ENCODE measurements around the gene ANKRD18B.
"Not testable (repeated sequence)": the region's sequence is repeated elsewhere in the genome, so short reads cannot be mapped to it uniquely, and the experiment has no call there.

The ANKRD18B gene

DNA sequence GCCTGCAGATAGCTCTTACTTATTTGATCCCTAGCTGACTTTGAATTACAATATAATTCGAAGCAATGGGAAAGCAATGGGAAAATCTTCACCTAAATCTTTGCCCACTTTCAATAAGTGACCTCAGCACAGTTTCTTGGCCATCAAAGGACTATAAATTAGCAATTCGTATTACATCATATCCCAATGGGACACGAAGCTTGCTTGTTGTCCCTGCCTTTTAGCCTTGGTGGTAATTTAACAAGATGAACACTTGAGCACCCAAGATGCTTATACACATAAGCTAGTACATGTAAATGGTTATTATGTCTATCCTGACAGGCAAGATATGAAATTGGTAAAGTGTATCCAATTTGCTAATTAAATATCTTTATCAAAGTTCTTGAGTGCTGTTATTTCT, 9.9 kb downstream of the ANKRD18B start:
- not testable (repeated sequence) for DNase-seq (ENCODE audit: low read depth in 2 of 2)

DNA sequence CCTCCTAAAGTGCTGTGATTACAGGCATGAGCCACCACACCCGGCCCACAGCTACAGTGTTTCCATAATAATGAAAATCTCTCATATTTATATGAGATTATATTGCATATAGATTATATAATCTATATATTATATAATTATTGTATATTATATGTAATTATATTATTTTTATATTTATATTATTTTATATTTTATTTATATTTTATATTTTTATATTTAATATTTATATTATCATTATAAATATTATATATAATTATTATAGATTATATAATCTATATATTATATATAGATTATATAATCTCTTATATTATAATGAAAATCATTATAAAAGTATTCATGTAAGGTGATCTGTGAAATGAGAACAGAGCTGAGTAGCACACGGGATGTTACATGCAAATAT, 11.5 kb downstream of the ANKRD18B start:
- no peak for DNase-seq (ENCODE audit: low read depth in 2 of 2)

DNA sequence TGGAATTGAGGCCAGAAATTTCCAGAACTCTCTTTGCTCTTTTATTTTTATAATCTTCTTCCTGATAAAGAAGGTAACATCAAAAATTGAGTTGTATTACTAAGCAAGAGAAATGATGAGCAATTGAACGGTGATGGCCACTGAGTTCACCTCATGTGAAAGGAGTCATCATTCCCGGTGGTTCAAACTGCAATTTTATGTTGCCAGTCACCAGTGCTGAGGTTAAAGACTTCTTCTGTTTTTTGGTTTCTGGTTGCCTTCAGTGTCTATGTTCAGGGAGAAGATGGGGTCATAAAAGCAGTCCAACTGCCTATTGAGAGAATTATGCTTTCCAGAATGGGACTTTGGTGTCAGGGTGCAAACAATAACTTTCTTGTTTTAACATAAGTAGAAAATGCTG, 19.4 kb downstream of the ANKRD18B start:
- DNase-seq (ENCODE audit: low read depth in 2 of 2): not testable (repeated sequence)

DNA sequence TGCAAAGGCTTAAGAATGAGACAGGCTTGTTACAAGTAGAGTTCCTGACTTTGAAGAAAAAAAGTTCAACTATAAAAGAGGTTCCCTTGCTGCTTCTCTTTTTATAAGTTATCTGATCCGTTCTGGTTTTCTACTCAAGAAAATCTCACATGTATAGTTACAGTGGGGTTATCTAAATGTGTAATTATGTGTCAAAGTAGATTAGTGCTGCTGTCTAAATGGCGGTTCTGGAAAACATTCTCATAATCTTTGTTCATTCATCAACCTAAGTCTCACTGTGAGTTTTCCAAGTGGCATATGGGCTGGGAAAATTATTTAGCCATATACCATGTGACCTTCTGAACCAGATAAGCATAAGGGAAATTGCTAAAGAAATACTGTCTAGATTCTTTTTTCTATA, 21.7 kb downstream of the ANKRD18B start:
- not testable (repeated sequence) for DNase-seq (ENCODE audit: low read depth in 2 of 2)

DNA sequence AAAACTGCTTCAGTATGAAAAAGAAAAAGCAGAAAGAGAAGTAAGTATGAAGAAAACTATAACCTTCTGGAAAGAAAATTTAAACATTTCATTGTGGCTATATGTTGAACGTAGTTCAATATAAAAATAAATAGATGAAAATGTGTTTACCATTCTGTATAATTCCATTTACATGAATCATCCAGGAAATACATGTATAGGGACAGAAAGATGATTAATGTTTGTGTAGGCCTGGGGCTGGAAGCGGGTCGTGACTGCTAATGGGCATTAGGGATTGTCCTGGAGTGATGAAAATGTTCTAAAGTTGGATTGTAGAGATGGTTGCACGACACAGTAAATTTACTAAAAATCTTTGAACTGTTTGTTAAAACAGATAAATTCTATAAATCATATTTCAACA, 24.8 kb downstream of the ANKRD18B start:
- DNase-seq (ENCODE audit: low read depth in 2 of 2): not testable (repeated sequence)

DNA sequence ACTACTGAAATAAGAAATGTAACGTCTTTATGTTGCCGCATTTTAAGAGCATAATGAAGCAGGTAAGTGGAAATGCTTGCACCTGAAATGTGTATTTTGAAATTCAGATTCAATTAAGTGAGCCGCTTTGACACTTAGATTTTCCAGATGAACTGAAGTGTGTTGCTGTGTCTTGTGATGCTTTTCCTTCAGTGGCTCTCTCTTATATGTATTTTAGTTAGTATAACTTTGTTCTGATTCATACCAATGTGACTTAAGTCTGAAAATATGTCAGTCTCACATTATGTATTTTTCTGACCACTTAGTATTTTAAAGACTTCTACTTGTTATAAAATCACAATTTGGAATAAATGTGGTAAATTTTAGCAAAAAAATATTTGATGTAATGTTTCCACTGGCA, 25.4 kb downstream of the ANKRD18B start:
- DNase-seq (ENCODE audit: low read depth in 2 of 2): not testable (repeated sequence)

DNA sequence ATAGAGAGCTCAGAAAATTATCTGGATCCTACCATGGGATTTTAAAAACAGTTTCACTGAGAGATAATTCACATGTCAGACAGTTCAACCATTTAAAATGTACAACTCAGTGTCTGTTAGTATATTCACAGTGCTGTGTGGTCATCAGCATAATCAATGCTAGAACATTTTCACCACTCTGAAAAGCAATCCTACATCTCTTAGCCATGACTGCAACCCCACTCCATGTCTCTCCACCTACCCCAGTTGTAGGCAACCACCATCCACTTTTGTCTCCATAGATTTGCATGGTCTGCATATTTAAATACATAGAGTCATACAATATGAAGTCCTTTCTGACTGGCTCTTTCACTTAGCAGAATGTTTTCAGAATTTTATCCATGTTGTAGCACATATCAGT, 27.1 kb downstream of the ANKRD18B start:
- DNase-seq (ENCODE audit: low read depth in 2 of 2): not testable (repeated sequence)

DNA sequence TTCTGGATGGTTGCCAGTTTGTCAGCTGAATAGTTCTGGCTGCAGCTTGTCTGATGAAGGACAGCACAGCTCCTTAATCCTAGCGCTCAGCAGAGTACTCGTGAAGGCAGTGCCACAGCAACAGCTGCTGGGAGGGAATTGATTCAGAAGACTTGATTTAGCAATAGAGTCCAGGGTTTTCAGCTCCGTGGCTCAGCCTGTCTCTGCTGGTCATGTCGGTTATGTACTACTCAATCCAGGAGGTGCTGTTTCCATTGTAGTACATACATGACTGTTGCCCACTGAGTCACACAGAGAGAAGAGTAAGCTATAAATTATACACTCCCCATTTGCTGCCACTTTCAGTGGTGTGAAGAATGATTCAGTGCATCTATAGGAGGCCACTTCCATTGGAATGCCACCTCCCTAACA, 28.3 kb downstream of the ANKRD18B start:
- not testable (repeated sequence) for DNase-seq (ENCODE audit: low read depth in 2 of 2)

DNA sequence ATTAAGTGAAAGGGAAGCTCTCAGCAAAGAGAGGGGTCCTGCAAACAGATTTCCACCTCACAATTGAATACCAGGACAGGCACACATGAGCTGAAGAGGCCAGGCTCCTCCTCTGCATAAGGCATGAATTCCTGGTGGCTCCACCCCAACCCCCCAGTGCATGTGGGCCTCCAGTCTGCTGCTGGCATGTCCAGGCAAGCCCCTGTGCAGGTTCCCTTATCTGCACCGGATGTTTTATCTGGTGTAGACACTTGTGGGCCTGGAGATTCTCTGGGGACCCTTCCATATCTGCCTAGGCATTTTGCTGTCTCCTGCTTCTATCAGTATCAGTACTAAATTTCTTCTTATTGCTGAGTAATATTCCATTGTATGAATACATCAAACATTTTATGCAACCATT, 36.2 kb downstream of the ANKRD18B start:
- DNase-seq (ENCODE audit: low read depth in 2 of 2): not testable (repeated sequence)

DNA sequence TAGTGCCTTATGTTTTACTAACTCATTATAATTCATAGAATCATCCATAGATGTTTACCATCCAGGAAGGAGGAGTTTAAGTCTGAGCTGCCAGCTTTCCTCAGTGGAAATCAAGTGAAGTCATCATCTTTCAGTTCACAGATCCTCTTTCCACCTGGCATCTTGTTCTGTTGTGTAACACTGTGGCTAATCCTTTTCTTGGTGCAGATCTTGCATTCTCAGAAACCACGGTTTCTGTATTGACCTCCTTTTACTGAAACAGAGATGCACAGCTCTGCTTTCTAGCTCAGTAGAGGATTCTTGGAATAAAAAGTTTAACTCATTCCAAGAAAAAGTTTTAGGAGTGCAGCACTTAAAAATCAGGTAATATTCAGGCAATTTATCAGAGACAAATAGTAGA, 38.1 kb downstream of the ANKRD18B start:
- not testable (repeated sequence) for DNase-seq (ENCODE audit: low read depth in 2 of 2)

DNA sequence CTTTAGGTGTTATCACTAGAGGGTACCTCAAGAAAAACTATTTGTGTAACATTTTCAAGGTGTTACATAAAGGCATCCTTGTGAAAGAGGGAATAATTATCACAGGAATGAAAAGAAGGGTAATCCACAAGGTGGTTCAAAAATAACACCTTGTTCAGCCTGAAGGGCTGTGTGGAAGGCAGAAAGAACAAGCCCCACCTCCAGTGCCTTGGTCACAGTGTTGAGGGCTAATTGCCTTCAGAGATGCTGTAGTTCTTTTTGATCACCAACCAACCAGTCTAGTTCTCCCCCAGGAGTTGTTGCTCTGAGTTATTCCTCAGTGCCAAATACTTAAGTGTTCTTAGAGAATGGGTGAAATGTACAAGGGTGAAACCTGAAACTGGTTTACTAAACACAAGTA, 43.7 kb downstream of the ANKRD18B start:
- DNase-seq (ENCODE audit: low read depth in 2 of 2): not testable (repeated sequence)

DNA sequence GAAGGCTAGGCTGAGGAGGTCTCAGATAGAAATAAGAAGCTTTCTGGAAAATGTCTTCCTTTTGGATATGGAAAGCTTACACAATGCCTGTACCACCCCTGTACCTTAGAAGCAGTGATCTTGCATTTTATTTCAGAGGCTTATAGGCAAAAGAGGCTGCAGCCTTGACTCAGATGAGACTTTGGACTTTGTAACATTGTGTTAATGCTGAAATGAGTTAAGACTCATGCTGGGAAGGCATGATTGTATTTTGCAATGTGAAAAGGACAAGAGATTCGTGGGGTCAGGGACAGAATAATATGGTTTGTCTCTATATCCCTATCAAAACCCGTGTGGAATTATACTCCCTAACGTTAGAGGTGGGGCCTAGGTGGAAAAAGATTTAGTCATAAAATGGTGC, 53.7 kb downstream of the ANKRD18B start:
- DNase-seq (ENCODE audit: low read depth in 2 of 2): not testable (repeated sequence)

DNA sequence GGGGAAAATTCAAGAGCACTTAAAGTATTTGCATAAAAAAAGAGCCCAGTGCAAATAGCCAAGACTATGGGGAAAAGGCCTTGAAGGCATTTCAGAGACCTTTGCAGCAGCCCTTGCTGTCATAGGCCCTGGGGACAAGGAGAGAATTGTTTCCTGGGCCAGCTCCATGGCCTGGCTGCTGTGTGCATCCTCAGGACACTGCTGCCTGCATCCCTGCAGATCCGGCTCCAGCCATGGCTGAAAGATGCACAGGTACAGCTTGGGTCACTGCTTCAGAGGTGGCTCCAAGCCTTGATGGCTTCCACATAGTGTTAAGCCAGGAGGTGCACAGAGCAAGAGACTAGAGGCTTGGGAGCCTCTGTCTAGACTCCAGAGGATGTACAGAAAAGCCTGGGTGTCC, 55.9 kb downstream of the ANKRD18B start:
- not testable (repeated sequence) for DNase-seq (ENCODE audit: low read depth in 2 of 2)

DNA sequence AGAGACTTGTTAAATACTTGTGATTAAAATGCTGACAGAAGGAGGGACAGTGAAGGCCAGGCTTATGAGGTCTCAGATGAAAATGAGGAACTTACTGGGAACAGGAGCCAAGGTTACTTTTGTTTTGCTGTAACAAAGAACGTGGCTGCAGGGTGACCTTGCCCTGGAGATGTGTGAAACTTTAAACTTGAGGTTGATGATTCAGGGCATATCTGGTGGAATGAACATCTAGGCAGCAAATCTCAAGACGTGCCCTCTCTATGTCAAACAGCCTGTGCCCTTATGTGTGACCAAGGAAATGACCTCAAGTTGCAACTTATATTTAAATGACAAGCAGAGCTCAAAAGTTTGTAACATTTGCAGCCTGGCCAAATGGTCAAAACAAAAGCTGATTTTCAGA, 58.6 kb downstream of the ANKRD18B start:
- DNase-seq (ENCODE audit: low read depth in 2 of 2): not testable (repeated sequence)

DNA sequence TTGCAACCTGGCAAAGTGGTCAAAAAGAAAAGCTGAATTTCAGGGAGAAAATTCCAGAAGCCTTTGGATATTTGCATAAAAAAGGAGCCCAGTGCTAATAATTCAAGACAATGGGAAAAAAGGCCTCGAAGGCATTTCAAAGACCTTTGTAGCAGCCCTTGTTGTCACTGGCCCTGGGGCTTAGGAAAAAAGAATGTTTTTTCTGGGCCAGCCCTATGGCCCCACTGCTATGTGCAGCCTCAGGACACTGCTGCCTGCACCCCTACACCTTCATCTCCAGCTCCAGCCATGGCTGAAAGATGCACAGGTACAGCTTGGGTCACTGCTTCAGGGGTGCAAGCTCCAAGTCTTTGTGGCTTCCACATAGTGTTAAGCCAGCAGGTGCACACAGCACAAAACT, 62.1 kb downstream of the ANKRD18B start:
- not testable (repeated sequence) for DNase-seq (ENCODE audit: low read depth in 2 of 2)

DNA sequence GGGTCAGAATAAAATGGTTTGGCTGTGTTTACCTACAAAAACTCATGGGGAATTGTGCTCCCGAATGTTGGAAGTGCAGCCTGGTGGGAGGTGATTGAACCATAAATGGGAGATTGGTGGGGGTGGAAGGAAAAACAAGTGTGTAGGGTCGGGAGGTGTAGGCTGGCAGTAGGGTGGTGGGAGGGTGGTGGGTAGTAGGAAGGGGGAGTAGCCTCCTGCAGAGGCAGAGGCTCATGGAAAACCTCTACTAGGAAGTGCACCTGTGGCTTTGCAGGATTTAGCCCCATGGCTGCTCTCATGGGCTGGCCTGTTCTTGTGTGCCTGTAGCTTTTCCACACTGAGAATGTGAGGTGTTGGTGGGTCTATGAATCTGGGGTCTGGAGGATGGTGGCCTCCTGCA, 63.7 kb downstream of the ANKRD18B start:
- not testable (repeated sequence) for DNase-seq (ENCODE audit: low read depth in 2 of 2)

DNA sequence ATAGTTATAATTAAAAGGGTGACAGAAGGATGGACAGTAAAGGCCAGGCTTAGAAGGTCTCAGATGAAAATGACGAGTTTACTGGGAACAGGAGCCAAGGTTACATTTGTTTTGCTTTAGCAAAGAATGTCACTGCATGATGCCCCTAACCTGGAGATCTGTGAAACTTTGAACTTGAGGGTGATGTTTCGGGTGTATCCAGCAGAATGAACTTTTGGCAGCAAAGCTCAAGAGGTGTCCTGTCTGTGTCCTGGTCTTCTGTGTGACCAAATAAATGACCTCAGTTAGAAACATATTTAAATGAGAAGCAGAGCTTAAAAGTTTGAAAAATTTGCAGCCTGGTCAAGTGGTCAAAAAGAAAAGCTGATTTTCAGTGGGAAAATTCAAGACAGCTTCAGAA, 64.8 kb downstream of the ANKRD18B start:
- DNase-seq (ENCODE audit: low read depth in 2 of 2): not testable (repeated sequence)

DNA sequence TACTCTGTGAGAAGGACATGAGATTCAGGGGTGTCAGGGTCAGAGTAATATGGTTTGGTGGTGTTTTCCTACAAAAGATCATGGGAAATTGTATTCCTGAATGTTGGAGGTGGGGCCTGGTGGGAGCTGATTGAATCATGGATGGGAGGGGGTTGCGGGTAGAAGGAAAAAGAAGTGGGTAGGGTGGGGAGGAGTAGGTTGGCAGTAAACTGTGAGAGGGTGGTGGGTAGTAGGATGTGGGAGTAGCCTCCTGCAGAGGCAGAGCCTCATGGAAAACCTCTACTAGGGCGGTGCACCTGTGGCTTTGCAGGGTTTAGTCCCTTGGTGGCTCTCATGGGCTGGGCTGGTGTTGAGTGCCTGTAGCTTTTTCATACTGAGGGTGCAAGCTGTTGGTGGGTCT, 66.8 kb downstream of the ANKRD18B start:
- not testable (repeated sequence) for DNase-seq (ENCODE audit: low read depth in 2 of 2)

DNA sequence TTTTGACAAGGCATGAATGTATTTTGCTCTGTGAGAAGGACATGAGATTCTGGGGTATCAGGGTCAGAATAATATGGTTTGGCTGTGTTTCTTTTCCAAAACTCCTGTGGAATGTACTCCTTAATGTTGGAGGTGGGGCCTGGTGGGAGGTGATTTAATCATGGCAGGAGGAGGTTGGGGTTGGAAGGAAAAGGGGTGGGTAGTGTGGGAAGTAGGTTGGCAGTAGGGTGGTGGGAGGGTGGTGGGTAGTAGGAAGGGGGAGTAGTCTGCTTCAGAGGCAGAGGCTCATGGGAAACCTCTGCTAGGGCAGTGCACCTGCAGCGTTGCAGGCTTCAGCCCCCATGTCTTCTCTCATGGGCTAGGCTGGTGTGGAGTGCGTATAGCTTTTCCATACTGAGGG, 72.9 kb downstream of the ANKRD18B start:
- not testable (repeated sequence) for DNase-seq (ENCODE audit: low read depth in 2 of 2)

DNA sequence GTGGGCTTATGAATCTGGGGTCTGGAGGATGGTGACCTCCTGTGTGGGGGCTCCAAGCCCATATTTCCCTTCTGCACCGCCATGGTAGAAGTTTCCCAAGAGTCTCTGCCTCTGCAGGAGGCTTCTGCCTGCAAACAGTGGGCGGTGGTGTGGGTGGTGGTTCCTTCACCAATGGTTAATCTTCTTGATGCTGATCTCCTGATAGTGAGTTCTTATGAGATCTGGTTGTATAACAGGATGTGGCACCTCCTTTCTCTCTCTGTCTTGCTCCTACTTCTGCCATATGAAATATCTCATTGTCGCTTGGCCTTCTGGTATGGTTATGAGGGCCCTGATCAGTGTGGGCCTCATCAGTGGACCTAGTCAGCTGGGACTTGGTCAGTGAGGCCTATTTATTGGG, 73.3 kb downstream of the ANKRD18B start:
- not testable (repeated sequence) for DNase-seq (ENCODE audit: low read depth in 2 of 2)

DNA sequence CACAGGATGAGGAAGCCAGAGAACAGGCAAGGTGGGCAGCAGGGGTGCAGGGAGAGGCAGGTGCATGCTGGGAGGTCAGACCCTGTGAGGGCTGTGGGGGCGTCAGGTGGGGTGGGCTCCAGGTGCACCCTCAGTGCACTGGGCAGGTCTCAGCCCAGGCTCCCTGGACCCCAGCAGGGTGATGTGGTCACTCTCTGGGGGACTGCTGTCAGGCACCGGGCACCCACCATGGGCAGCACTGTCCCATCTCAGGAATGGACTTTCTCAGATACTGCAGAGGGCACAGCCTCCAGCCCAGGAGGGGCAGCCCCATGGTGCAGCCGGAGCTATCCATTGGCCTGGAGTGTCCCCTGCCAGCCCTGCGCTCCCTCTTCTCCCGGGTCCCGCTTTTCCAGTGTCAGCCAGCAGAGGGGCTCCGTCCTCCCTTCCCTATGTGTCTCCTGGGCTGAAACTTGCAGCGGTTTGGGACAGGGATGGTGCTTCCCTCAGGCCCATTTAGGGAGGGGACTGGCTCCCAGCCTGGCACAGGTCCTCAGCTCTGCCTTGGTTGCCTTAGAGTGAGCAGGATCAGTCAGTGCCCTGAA, 74.8 kb downstream of the ANKRD18B start:
- DNase-seq (ENCODE audit: low read depth in 2 of 2): not testable (repeated sequence)

DNA sequence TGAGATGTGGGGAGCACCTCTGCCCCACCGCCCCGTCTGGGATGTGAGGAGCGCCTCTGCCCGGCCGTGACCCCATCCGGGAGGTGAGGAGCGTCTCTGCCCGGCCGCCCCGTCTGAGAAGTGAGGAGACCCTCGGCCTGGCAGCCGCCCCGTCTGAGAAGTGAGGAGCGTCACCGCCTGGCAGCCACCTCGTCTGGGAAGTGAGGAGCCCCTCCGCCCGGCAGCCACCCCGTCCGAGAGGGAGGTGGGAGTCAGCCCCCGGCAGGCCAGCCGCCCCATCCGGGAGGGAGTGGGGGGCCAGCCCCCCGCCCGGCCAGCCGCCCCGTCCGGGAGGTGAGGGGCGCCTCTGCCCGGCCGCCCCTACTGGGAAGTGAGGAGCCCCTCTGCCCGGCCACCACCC, 76.9 kb downstream of the ANKRD18B start:
- not testable (repeated sequence) for DNase-seq (ENCODE audit: low read depth in 2 of 2)

DNA sequence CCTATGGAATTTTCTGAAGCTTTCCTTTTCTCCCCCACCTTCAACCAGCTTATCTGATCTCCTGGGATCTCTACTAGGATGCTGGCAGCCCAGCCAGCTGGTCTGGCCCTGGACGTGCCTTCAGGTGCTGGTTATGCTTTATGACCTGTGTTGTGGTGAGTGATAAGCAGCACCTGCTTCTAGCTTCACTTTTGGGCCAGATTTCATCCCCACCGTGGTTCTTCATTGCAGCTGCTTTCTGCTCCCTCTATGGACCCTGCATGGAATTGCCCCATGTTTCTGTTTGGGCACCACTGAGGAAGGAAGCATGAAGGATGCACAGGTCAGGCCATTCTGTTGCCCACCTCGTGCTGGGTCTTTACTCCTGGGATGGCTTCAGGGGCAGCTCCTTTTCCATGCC, 80.2 kb downstream of the ANKRD18B start:
- not testable (repeated sequence) for DNase-seq (ENCODE audit: low read depth in 2 of 2)

DNA sequence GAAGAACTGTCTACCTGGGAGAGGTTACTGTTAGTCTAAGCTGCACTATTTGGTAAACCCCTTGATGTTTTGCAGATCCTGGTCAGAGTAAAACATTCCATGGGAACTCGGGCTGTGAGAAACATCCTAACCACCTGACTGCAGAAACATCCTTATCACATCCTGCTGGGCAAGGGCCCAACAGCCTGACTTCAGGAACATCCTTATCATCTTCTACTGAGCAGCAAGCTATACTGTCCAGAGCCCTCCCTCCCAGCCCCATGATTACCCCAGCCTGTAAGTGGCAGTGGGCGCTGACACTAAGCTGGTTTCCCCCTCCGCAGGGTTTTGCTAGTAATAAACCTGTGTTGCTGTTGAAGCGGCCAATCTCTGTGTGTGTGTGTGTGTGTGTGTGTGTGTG, 80.9 kb downstream of the ANKRD18B start:
- DNase-seq (ENCODE audit: low read depth in 2 of 2): not testable (repeated sequence)
